ENCODE measurements around the gene GABPA. TPM values are rescaled to one million over a fixed set of nuclear protein-coding genes. Genes with fewer than 3 reads are reported as not detected.
A peak's percentile ranks its signal among the peaks of the same experiment; 100 is the strongest.
"Not testable (repeated sequence)": the region's sequence is repeated elsewhere in the genome, so short reads cannot be mapped to it uniquely, and the experiment has no call there.

Gene GABPA
- total RNA-seq, 4 donors from 2014 or later, result 17.6 to 23.7 (median 19.6) TPM

- no peak overlapping the region for H3K4me3 ChIP-seq
- H3K4me1 ChIP-seq, result peaks cover 10 to 39% (median 33%) of the 10 kb centered on the region in 4 donors
- intact Hi-C loops (cut with DNase I), result no loop called here
- no peaks in the 10 kb centered on the region for H3K9me3 ChIP-seq
- H3K27ac ChIP-seq (replicated peaks in 1 of 4), result no peak overlapping the region
- DNase-seq (ENCODE audit: extremely low spot score), result no peak
- peaks cover 0 to 51% (median 19%) of the 10 kb centered on the region in 4 donors for H3K36me3 ChIP-seq
- 60% methylated on average over 3 of the region's 3 CpGs for WGBS
- no peaks in the 10 kb centered on the region for H3K27me3 ChIP-seq
- no peak for TF ChIP-seq POLR2AphosphoS5 (IDR thresholded peaks at IDR 0.05)
- no peak for TF ChIP-seq POLR2A (IDR thresholded peaks at IDR 0.05; ENCODE audit: low read depth)
- TF ChIP-seq CTCF (IDR thresholded peaks at IDR 0.05), result no peak
- TF ChIP-seq EP300 (IDR thresholded peaks at IDR 0.05), result no peak
Observed at GRCh38 chr21:25691976-25692375, 42.8 kb upstream of the GABPA start.

- H3K36me3 ChIP-seq, result peaks cover 0 to 78% (median 19%) of the 10 kb centered on the region in 4 donors
- intact Hi-C loops (cut with DNase I), result not testable (repeated sequence)
- WGBS, result 98% methylated on average over 23 of the region's 36 CpGs
Observed at GRCh38 chr21:25695461-25695860, 39.3 kb upstream of the GABPA start.

GRCh38 chr21:25700741-25701140 is 34.0 kb upstream of the GABPA start:
- WGBS, result 75% methylated on average over 1 of the region's 1 CpG
- no peak for TF ChIP-seq POLR2AphosphoS5 (IDR thresholded peaks at IDR 0.05)
- no peak for TF ChIP-seq CTCF (IDR thresholded peaks at IDR 0.05)
- TF ChIP-seq POLR2A (IDR thresholded peaks at IDR 0.05; ENCODE audit: low read depth), result no peak
- no peak for TF ChIP-seq EP300 (IDR thresholded peaks at IDR 0.05)
- peaks cover 0 to 58% (median 4%) of the 10 kb centered on the region in 4 donors for H3K36me3 ChIP-seq
- H3K9me3 ChIP-seq, result no peaks in the 10 kb centered on the region
- H3K4me3 ChIP-seq, result no peak overlapping the region
- no peaks in the 10 kb centered on the region for H3K4me1 ChIP-seq
- no peaks in the 10 kb centered on the region for H3K27me3 ChIP-seq
- no peak for DNase-seq (ENCODE audit: extremely low spot score)
- H3K27ac ChIP-seq (replicated peaks in 1 of 4), result peak overlapping the region in 3 of 4 donors; percentile 14 to 30 (median 17)
- intact Hi-C loops (cut with DNase I), result no loop called here

More at GRCh38 chr21:25695461-25695860, 39.3 kb upstream of the GABPA start:
- H3K27ac ChIP-seq (replicated peaks in 1 of 4); H3K9me3 ChIP-seq; H3K4me3 ChIP-seq; H3K27me3 ChIP-seq; H3K4me1 ChIP-seq; DNase-seq (ENCODE audit: extremely low spot score): not testable (repeated sequence)

- peaks cover 5 to 59% (median 8%) of the 10 kb centered on the region in 4 donors for H3K36me3 ChIP-seq
- intact Hi-C loops (cut with DNase I), result no loop called here
- WGBS, result 69% methylated on average over 4 of the region's 4 CpGs
Observed at GRCh38 chr21:25701529-25701928, 33.2 kb upstream of the GABPA start.

GRCh38 chr21:25708467-25709065 is 26.2 kb upstream of the GABPA start:
- no peak for DNase-seq (ENCODE audit: extremely low spot score)
- H3K36me3 ChIP-seq, result peaks cover 5 to 51% (median 28%) of the 10 kb centered on the region in 4 donors

More at GRCh38 chr21:25701529-25701928, 33.2 kb upstream of the GABPA start:
- TF ChIP-seq POLR2AphosphoS5 (IDR thresholded peaks at IDR 0.05), result no peak
- no peak for TF ChIP-seq EP300 (IDR thresholded peaks at IDR 0.05)
- no peak for TF ChIP-seq POLR2A (IDR thresholded peaks at IDR 0.05; ENCODE audit: low read depth)
- TF ChIP-seq CTCF (IDR thresholded peaks at IDR 0.05), result no peak
- Histone ChIP-seq H3K4me1 (no peaks in the 10 kb centered on the region), H3K27ac (replicated peaks in 1 of 4) (peak overlapping the region in 3 of 4 donors; percentile 17 to 31 (median 30)), H3K27me3 (no peaks in the 10 kb centered on the region), H3K9me3 (no peaks in the 10 kb centered on the region), H3K4me3 (no peak overlapping the region)
- no peak for DNase-seq (ENCODE audit: extremely low spot score)

More at GRCh38 chr21:25708467-25709065, 26.2 kb upstream of the GABPA start:
- Histone ChIP-seq H3K9me3 (no peaks in the 10 kb centered on the region), H3K4me1 (peaks cover 0 to 3% (median 0%) of the 10 kb centered on the region in 4 donors), H3K4me3 (no peak overlapping the region), H3K27me3 (no peaks in the 10 kb centered on the region), H3K27ac (replicated peaks in 1 of 4) (no peak overlapping the region)
- WGBS, result 65% methylated on average over 7 of the region's 7 CpGs
- TF ChIP-seq CTCF (IDR thresholded peaks at IDR 0.05) (peak; percentile 82 to 85 (median 83)), POLR2AphosphoS5 (IDR thresholded peaks at IDR 0.05) (no peak), EP300 (IDR thresholded peaks at IDR 0.05) (no peak), POLR2A (IDR thresholded peaks at IDR 0.05; ENCODE audit: low read depth) (no peak)
- intact Hi-C loops (cut with DNase I), result loop anchor here (1.0 kb wide), 1 partner anchor 100 kb away; no protein-coding TSS in a partner anchor

Measured in esophagus muscularis mucosa (tissue), 4 donors.